NCI-H1436 (cell line): Measurements from ENCODE around the gene FANCD2.
"Not testable (repeated sequence)": the region's sequence is repeated elsewhere in the genome, so short reads cannot be mapped to it uniquely, and the experiment has no call there.

Experiments used
- DNase-seq: peaks from one replicate; lab custom pipeline; 2025; lab: John Stamatoyannopoulos, UW

Gene FANCD2

GRCh38 chr3:10106919-10107318 lies 80.7 kb downstream of the FANCD2 start:
- DNase-seq = no peak

GRCh38 chr3:10108091-10108490 lies 81.9 kb downstream of the FANCD2 start, which contains the start of gene FANCD2OS:
Gene FANCD2OS (minus strand): TSS chr3:10108255. CDS start chr3:10104774, 3,481 bp downstream.
- no peak for DNase-seq

GRCh38 chr3:10115326-10116137 lies 89.3 kb downstream of the FANCD2 start, which contains the start of gene BRK1:
Gene BRK1 (plus strand): TSS chr3:10115675. CDS start chr3:10115702, 27 bp downstream.
- DNase-seq = peak; percentile 82

GRCh38 chr3:10116138-10116460 lies 89.9 kb downstream of the FANCD2 start:
- no peak for DNase-seq

- DNase-seq = no peak
Measured at GRCh38 chr3:10116928-10117327, 90.7 kb downstream of the FANCD2 start.

- no peak for DNase-seq
Measured at GRCh38 chr3:10119376-10119775, 93.1 kb downstream of the FANCD2 start.

- DNase-seq = no peak
Measured at GRCh38 chr3:10121064-10121463, 94.8 kb downstream of the FANCD2 start.

- DNase-seq = no peak
Measured at GRCh38 chr3:10122724-10123123, 96.5 kb downstream of the FANCD2 start.

GRCh38 chr3:10135872-10136271 lies 109.6 kb downstream of the FANCD2 start:
- DNase-seq = not testable (repeated sequence)

GRCh38 chr3:10136426-10137005 lies 110.3 kb downstream of the FANCD2 start:
- DNase-seq = no peak

GRCh38 chr3:10137178-10137577 lies 110.9 kb downstream of the FANCD2 start:
- DNase-seq = no peak

- no peak for DNase-seq
Measured at GRCh38 chr3:10140996-10141546, 114.8 kb downstream of the FANCD2 start.

GRCh38 chr3:10142707-10143560 lies 116.7 kb downstream of the FANCD2 start:
- no peak for DNase-seq

- no peak for DNase-seq
Measured at GRCh38 chr3:10145685-10146084, 119.4 kb downstream of the FANCD2 start.

- DNase-seq = no peak
Measured at GRCh38 chr3:10149226-10149625, 123.0 kb downstream of the FANCD2 start.

GRCh38 chr3:10150987-10151386 lies 124.8 kb downstream of the FANCD2 start:
- no peak for DNase-seq
